ENCODE measurements around the gene FCMR. TPM values are rescaled to one million over a fixed set of nuclear protein-coding genes. Genes with fewer than 3 reads are reported as not detected.

FCMR gene
- total RNA-seq, 1 donor from 2014 or later: 0.58 TPM

- peaks cover 20% of the 10 kb centered on the region for H3K27me3 Mint-ChIP-seq
- H3K4me3 Mint-ChIP-seq: no peak overlapping the region
- no peaks in the 10 kb centered on the region for H3K36me3 Mint-ChIP-seq
- no peaks in the 10 kb centered on the region for H3K4me1 Mint-ChIP-seq (ENCODE audit: unreplicated experiment)
- H3K9me3 Mint-ChIP-seq: no peaks in the 10 kb centered on the region
- no peak for TF ChIP-seq CTCF (conservative IDR thresholded peaks at IDR 0.05)
- DNase-seq (ENCODE audit: extremely low spot score, unreplicated experiment): no peak
- H3K27ac Mint-ChIP-seq: no peak overlapping the region
Observed at GRCh38 chr1:206941766-206942418, 20.2 kb upstream of the FCMR start.

- TF ChIP-seq CTCF (conservative IDR thresholded peaks at IDR 0.05): no peak
- Mint-ChIP-seq H3K27ac (no peak overlapping the region), H3K4me1 (ENCODE audit: unreplicated experiment) (no peaks in the 10 kb centered on the region), H3K36me3 (no peaks in the 10 kb centered on the region), H3K27me3 (peaks cover 14% of the 10 kb centered on the region), H3K4me3 (no peak overlapping the region), H3K9me3 (no peaks in the 10 kb centered on the region)
- DNase-seq (ENCODE audit: extremely low spot score, unreplicated experiment): no peak
Observed at GRCh38 chr1:206940588-206940936, 18.8 kb upstream of the FCMR start.

DNA sequence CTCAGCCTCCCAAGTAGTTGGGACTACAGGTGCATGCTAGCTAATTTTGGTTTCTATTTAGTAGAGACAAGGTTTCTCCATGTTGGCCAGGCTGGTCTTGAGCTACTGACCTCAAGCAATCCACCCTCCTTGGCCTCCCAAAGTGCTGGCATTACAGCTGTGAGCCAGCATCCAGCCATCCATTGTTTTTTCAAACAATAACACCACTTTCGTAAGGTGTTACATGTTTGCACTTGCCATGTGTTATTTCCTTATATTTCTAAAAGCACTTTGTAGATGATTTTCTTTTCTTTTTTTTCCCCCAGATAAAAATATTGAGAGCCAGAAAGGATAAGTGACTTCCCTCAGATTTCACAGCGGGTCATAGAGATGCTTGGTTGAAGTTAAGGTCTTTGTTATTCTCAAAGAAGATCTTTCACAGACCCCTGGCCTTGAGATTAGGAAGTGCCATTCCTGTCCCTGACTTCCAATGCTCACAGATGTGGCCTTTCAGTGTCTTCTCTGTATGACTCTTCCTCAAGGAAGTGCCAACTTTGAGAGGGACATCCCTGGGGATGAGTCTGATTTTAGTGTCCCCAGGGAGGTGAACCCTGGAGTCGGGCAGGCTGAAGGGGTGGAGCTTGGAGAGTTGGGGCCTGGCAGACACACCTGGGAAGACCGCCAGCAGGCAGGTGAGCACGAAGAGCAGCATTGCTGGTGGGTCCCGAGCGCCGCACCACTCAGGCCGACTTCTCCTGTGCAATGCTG, 18.3 kb upstream of the FCMR start:
- Mint-ChIP-seq H3K27me3 (peaks cover 9% of the 10 kb centered on the region), H3K9me3 (no peaks in the 10 kb centered on the region), H3K27ac (no peak overlapping the region), H3K4me1 (ENCODE audit: unreplicated experiment) (no peaks in the 10 kb centered on the region), H3K4me3 (no peak overlapping the region), H3K36me3 (no peaks in the 10 kb centered on the region)
- TF ChIP-seq CTCF (conservative IDR thresholded peaks at IDR 0.05): no peak
- no peak for DNase-seq (ENCODE audit: extremely low spot score, unreplicated experiment)

DNA sequence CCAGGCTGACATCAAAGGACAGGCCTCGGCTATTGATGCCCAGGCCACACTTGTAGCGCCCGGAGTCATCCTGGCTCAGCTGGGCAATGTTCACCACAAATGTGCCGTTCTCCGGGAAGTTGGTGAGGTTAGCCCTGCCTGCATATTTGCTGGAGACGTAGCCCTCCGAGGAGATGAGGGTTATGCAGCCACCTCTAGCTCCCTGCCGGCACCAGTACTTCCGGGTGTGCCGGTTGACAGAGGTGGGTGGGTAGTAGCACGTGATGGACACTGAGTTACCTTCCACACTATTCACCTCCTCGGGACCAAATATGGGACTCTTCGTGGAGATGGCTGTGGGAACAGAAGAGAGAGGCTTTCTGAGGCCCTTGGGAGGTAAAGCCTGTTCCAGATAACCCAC, 17.4 kb upstream of the FCMR start:
- no peaks in the 10 kb centered on the region for H3K4me1 Mint-ChIP-seq (ENCODE audit: unreplicated experiment)

GRCh38 chr1:206937425-206937824, 15.7 kb upstream of the FCMR start:
- no peak for DNase-seq (ENCODE audit: extremely low spot score, unreplicated experiment)
- Mint-ChIP-seq H3K36me3 (no peaks in the 10 kb centered on the region), H3K27me3 (no peaks in the 10 kb centered on the region), H3K4me1 (ENCODE audit: unreplicated experiment) (no peaks in the 10 kb centered on the region), H3K4me3 (no peak overlapping the region), H3K9me3 (no peaks in the 10 kb centered on the region), H3K27ac (no peak overlapping the region)
- no peak for TF ChIP-seq CTCF (conservative IDR thresholded peaks at IDR 0.05)

More for the DNA sequence above, 17.4 kb upstream of the FCMR start:
- Mint-ChIP-seq H3K9me3 (no peaks in the 10 kb centered on the region), H3K36me3 (no peaks in the 10 kb centered on the region), H3K4me3 (no peak overlapping the region), H3K27ac (no peak overlapping the region), H3K27me3 (peaks cover 3% of the 10 kb centered on the region)
- TF ChIP-seq CTCF (conservative IDR thresholded peaks at IDR 0.05): no peak
- DNase-seq (ENCODE audit: extremely low spot score, unreplicated experiment): no peak
